Liver (tissue), 9 donors: ENCODE measurements around the gene TLE1. TPM values are rescaled to one million over a fixed set of nuclear protein-coding genes. Genes with fewer than 3 reads are reported as not detected.

Source experiments
- DNase-seq: peaks from one replicate; pipeline ENCODE4 v3.0.0-alpha.2; 2017; ENCODE audit warnings: low spot score
- H3K27ac ChIP-seq, 2 donors: one replicate each; pipeline ENCODE4 v1.7.0; 2013; ENCODE audit warnings: inconsistent platforms in 2 of 2, low read length in 2 of 2, control low read depth in 1 of 2, low read depth in 1 of 2, mild to moderate bottlenecking in 1 of 2
- H3K27me3 ChIP-seq, 4 donors: one replicate each; pipeline versions ENCODE4 v1.6.1 to v1.7.0; 2013; ENCODE audit warnings: low read length in 3 of 4, inconsistent platforms in 1 of 4, mild to moderate bottlenecking in 1 of 4, moderate library complexity in 1 of 4; ENCODE audit not compliant: control insufficient read depth in 4 of 4, insufficient read depth in 4 of 4
- H3K36me3 ChIP-seq, 4 donors: one replicate each; pipeline versions ENCODE4 v1.6.1 to v1.7.0; 2013; ENCODE audit warnings: low read length in 3 of 4, mild to moderate bottlenecking in 3 of 4, low read depth in 1 of 4, moderate library complexity in 1 of 4; ENCODE audit not compliant: control insufficient read depth in 4 of 4, insufficient read depth in 3 of 4
- H3K4me1 ChIP-seq, 4 donors: one replicate each; pipeline versions ENCODE4 v1.6.1 to v1.7.0; 2013; ENCODE audit warnings: low read length in 3 of 4, mild to moderate bottlenecking in 3 of 4, moderate library complexity in 1 of 4; ENCODE audit not compliant: control insufficient read depth in 4 of 4, insufficient read depth in 4 of 4
- H3K4me3 ChIP-seq, 3 donors: one replicate each; pipeline versions ENCODE4 v1.6.1 to v1.7.0; 2013; ENCODE audit warnings: low read length in 3 of 3, control low read depth in 1 of 3, low read depth in 1 of 3, mild to moderate bottlenecking in 1 of 3
- H3K9ac ChIP-seq, 2 donors: one replicate each; pipeline ENCODE4 v1.7.0; 2013; ENCODE audit warnings: low read length in 2 of 2, mild to moderate bottlenecking in 2 of 2, moderate library complexity in 2 of 2, control low read depth in 1 of 2, low read depth in 1 of 2
- H3K9me3 ChIP-seq, 4 donors: one replicate each; pipeline versions ENCODE4 v1.6.1 to v1.7.0; 2013; ENCODE audit warnings: low read length in 3 of 4; ENCODE audit not compliant: control insufficient read depth in 4 of 4
- CTCF ChIP-seq: fragments of 150-350 bp; IDR thresholded peaks from 2 replicates; pipeline ENCODE4 v1.5.1; 2017; ENCODE audit warnings: improper control_type of control experiment, low read depth, low read length; ENCODE audit not compliant: missing input control
- EGR1 ChIP-seq, 2 donors: IDR thresholded peaks; 2 replicates each; pipeline ENCODE4 v1.6.1; 2016 to 2018; ENCODE audit warnings: antibody characterized with exemption in 2 of 2, low read depth in 2 of 2
- FOXA1 ChIP-seq: IDR thresholded peaks from 2 replicates; pipeline ENCODE4 v1.6.1; 2016; ENCODE audit warnings: antibody characterized with exemption
- FOXA2 ChIP-seq: IDR thresholded peaks from 2 replicates; pipeline ENCODE4 v1.6.1; 2016; ENCODE audit warnings: antibody characterized with exemption
- GABPA ChIP-seq, 2 donors: IDR thresholded peaks in 1 of 2; conservative IDR thresholded peaks in 1 of 2; 2 replicates each; pipeline ENCODE4 v1.6.1; 2016; ENCODE audit warnings: antibody characterized with exemption in 2 of 2, mild to moderate bottlenecking in 1 of 2, moderate library complexity in 1 of 2
- HNF4A ChIP-seq, 2 donors: conservative IDR thresholded peaks; 2 replicates each; pipeline ENCODE4 v1.6.1; 2016; ENCODE audit warnings: antibody characterized with exemption in 2 of 2, mild to moderate bottlenecking in 2 of 2
- HNF4G ChIP-seq: IDR thresholded peaks from 2 replicates; pipeline ENCODE4 v1.6.1; 2016; ENCODE audit warnings: antibody characterized with exemption
- JUND ChIP-seq, 2 donors: IDR thresholded peaks; 2 replicates each; pipeline ENCODE4 v1.6.1; 2016; ENCODE audit warnings: antibody characterized with exemption in 2 of 2
- MAX ChIP-seq: IDR thresholded peaks from 2 replicates; pipeline ENCODE4 v1.6.1; 2016; ENCODE audit warnings: antibody characterized with exemption
- NR2F2 ChIP-seq: IDR thresholded peaks from 2 replicates; pipeline ENCODE4 v1.6.1; 2016; ENCODE audit warnings: antibody characterized with exemption
- RAD21 ChIP-seq, 2 donors: IDR thresholded peaks; 2 replicates each; pipeline ENCODE4 v1.6.1; 2016; ENCODE audit warnings: antibody characterized with exemption in 2 of 2, mild to moderate bottlenecking in 2 of 2
- RXRA ChIP-seq, 2 donors: IDR thresholded peaks; 2 replicates each; pipeline ENCODE4 v1.6.1; 2017 to 2018; ENCODE audit warnings: antibody characterized with exemption in 2 of 2, mild to moderate bottlenecking in 1 of 2
- SP1 ChIP-seq: IDR thresholded peaks from 2 replicates; pipeline ENCODE4 v1.6.1; 2018; ENCODE audit warnings: antibody characterized with exemption, mild to moderate bottlenecking
- TAF1 ChIP-seq: conservative IDR thresholded peaks from 2 replicates; pipeline ENCODE4 v1.6.1; 2016; ENCODE audit warnings: antibody characterized with exemption, mild to moderate bottlenecking
- YY1 ChIP-seq: IDR thresholded peaks from 2 replicates; pipeline ENCODE4 v1.6.1; 2016; ENCODE audit warnings: antibody characterized with exemption, mild to moderate bottlenecking
- WGBS: extraction: QIAGEN DNeasy Blood & Tissue Kit; methylation state at CpG from one replicate; pipeline ENCODE4 v1.1.7; 2013; 5-methylcytosine and 5-hydroxymethylcytosine counted together
- polyA plus RNA-seq, 2 donors: library from polyadenylated mRNA; stranded (reverse) in 1 of 2; unstranded in 1 of 2; fragments of 200-250 nt in 1 of 2; fragments of >200 nt in 1 of 2; fragmentation: Nextera tagmentation in 1 of 2; extraction: Ambion mirVana in 1 of 2; gene quantifications; one replicate each; pipeline versions ENCODE4 v1.2.1 to v1.2.3, GENCODE V29; 2013 to 2015
- total RNA-seq, 2 donors: library from RNA; depleted of rRNA; stranded (reverse); fragments of >200 nt; gene quantifications; one replicate each; pipeline ENCODE4 v1.2.3, GENCODE V29; 2014
- TF ChIP-seq, protein P1 (sequence below): IDR thresholded peaks from 2 replicates; pipeline ENCODE4 v1.6.1; 2016; ENCODE audit warnings: antibody characterized with exemption
- TF ChIP-seq, protein P2 (sequence below): IDR thresholded peaks from 2 replicates; pipeline ENCODE4 v1.6.1; 2016; ENCODE audit warnings: antibody characterized with exemption, mild to moderate bottlenecking
- TF ChIP-seq, protein P3 (sequence below): IDR thresholded peaks from 2 replicates; pipeline ENCODE4 v1.6.1; 2016; ENCODE audit warnings: antibody characterized with exemption
- donor health status: healthy.
- donor health status: healthy.
- donor health status: healthy.
- donor health status: healthy.
- donor health status: healthy.

The TLE1 gene
- total and polyA plus RNA-seq, 4 donors: 25.2 to 45.4 (median 25.7) TPM

- DNase-seq: no peak
- H3K9me3 ChIP-seq: no peaks in the 10 kb centered on the region
- TF ChIP-seq HNF4A (conservative IDR thresholded peaks at IDR 0.05) (peak in 1 of 2 donors; percentile 53), MAX (peak; percentile 22), RXRA (IDR thresholded peaks at IDR 0.05) (peak in 1 of 2 donors; percentile 54), JUND (IDR thresholded peaks at IDR 0.05) (peak in 1 of 2 donors; percentile 29), HNF4G (no peak), FOXA1 (no peak), RAD21 (IDR thresholded peaks at IDR 0.05) (peak; percentile 41 to 61)
- no peak overlapping the region for H3K9ac ChIP-seq
- 16% methylated on average over 5 of the region's 5 CpGs for WGBS
- H3K4me1 ChIP-seq: peaks cover 0 to 55% (median 44%) of the 10 kb centered on the region in 4 donors
- no peaks in the 10 kb centered on the region for H3K27me3 ChIP-seq
- H3K27ac ChIP-seq: peak overlapping the region; percentile 45 to 72
- H3K4me3 ChIP-seq: peak overlapping the region; percentile 65 to 92 (median 86)
- H3K36me3 ChIP-seq: peaks cover 0 to 9% (median 5%) of the 10 kb centered on the region in 4 donors
Measured at GRCh38 chr9:81685763-81686613, 3.4 kb downstream of the TLE1 start.

DNA sequence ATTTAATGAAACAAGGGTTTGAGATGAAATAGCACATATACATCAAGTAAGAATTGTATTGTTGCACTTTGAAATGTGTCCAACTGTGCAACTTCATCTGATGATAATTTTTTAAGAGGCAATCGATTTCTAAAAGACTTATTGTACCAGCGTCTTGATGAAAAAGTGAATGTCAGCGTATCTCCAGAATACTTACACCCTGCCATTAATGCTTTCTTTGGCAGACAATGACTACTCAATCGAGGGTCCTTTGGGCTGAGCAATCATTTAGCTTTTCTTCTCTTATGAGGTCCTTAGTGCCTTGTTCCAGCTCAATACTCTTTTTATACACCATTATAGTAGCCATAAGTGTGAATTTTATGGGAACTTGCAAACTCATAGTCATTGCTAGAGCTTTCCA lies 4.7 kb downstream of the TLE1 start:
- H3K4me1 ChIP-seq: peaks cover 2 to 47% (median 42%) of the 10 kb centered on the region in 4 donors

More for the DNA sequence above, 4.7 kb downstream of the TLE1 start:
- 86% methylated on average over 4 of the region's 4 CpGs for WGBS
- Histone ChIP-seq H3K27me3 (no peaks in the 10 kb centered on the region), H3K9me3 (no peaks in the 10 kb centered on the region), H3K9ac (no peak overlapping the region), H3K36me3 (peaks cover 0 to 17% (median 5%) of the 10 kb centered on the region in 4 donors), H3K4me3 (no peak overlapping the region), H3K27ac (no peak overlapping the region)
- no peak for TF ChIP-seq GABPA (IDR thresholded peaks at IDR 0.05 in 1 of 2, conservative IDR thresholded peaks at IDR 0.05 in 1 of 2)
- no peak for TF ChIP-seq SP1
- TF ChIP-seq FOXA1: no peak
- TF ChIP-seq, protein P1, sequence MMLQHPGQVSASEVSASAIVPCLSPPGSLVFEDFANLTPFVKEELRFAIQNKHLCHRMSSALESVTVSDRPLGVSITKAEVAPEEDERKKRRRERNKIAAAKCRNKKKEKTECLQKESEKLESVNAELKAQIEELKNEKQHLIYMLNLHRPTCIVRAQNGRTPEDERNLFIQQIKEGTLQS: no peak
- no peak for TF ChIP-seq FOXA2
- TF ChIP-seq, protein P2, sequence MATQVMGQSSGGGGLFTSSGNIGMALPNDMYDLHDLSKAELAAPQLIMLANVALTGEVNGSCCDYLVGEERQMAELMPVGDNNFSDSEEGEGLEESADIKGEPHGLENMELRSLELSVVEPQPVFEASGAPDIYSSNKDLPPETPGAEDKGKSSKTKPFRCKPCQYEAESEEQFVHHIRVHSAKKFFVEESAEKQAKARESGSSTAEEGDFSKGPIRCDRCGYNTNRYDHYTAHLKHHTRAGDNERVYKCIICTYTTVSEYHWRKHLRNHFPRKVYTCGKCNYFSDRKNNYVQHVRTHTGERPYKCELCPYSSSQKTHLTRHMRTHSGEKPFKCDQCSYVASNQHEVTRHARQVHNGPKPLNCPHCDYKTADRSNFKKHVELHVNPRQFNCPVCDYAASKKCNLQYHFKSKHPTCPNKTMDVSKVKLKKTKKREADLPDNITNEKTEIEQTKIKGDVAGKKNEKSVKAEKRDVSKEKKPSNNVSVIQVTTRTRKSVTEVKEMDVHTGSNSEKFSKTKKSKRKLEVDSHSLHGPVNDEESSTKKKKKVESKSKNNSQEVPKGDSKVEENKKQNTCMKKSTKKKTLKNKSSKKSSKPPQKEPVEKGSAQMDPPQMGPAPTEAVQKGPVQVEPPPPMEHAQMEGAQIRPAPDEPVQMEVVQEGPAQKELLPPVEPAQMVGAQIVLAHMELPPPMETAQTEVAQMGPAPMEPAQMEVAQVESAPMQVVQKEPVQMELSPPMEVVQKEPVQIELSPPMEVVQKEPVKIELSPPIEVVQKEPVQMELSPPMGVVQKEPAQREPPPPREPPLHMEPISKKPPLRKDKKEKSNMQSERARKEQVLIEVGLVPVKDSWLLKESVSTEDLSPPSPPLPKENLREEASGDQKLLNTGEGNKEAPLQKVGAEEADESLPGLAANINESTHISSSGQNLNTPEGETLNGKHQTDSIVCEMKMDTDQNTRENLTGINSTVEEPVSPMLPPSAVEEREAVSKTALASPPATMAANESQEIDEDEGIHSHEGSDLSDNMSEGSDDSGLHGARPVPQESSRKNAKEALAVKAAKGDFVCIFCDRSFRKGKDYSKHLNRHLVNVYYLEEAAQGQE: no peak
- no peak for TF ChIP-seq RXRA (IDR thresholded peaks at IDR 0.05)
- TF ChIP-seq NR2F2: no peak
- no peak for TF ChIP-seq CTCF
- no peak for TF ChIP-seq HNF4G
- TF ChIP-seq EGR1 (IDR thresholded peaks at IDR 0.05; ENCODE audit: low read depth in 2 of 2): no peak
- TF ChIP-seq TAF1: no peak
- no peak for TF ChIP-seq RAD21 (IDR thresholded peaks at IDR 0.05)
- TF ChIP-seq MAX: no peak
- TF ChIP-seq YY1: no peak
- TF ChIP-seq, protein P3, sequence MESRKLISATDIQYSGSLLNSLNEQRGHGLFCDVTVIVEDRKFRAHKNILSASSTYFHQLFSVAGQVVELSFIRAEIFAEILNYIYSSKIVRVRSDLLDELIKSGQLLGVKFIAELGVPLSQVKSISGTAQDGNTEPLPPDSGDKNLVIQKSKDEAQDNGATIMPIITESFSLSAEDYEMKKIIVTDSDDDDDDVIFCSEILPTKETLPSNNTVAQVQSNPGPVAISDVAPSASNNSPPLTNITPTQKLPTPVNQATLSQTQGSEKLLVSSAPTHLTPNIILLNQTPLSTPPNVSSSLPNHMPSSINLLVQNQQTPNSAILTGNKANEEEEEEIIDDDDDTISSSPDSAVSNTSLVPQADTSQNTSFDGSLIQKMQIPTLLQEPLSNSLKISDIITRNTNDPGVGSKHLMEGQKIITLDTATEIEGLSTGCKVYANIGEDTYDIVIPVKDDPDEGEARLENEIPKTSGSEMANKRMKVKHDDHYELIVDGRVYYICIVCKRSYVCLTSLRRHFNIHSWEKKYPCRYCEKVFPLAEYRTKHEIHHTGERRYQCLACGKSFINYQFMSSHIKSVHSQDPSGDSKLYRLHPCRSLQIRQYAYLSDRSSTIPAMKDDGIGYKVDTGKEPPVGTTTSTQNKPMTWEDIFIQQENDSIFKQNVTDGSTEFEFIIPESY: no peak
- TF ChIP-seq HNF4A (conservative IDR thresholded peaks at IDR 0.05): no peak
- no peak for TF ChIP-seq JUND (IDR thresholded peaks at IDR 0.05)
- no peak for DNase-seq
